H1 (cell line): Measurements from ENCODE around the gene SBF2. TPM values are rescaled to one million over a fixed set of nuclear protein-coding genes. Genes with fewer than 3 reads are reported as not detected.

Experiments
- FOSL1 ChIP-seq: IDR thresholded peaks from 2 replicates; pipeline ENCODE4 v1.6.1; 2011; ENCODE audit warnings: mild to moderate bottlenecking, low read depth, low read length, moderate library complexity; ENCODE audit not compliant: insufficient read depth
- SIX5 ChIP-seq: IDR thresholded peaks from 2 replicates; pipeline ENCODE4 v1.6.1; 2011; ENCODE audit warnings: mild to moderate bottlenecking, low read depth, low read length
- polyA plus RNA-seq, 7 experiments: library from polyadenylated mRNA; depleted of rRNA in 3 of 7; stranded (reverse) in 5 of 7; unstranded in 2 of 7; fragments of >200 nt in 5 of 7; fragments of 200-250 nt in 2 of 7; gene quantifications; 1 replicate in 5 of 7; 2 replicates in 1 of 7; 4 replicates in 1 of 7; pipeline versions ENCODE4 v1.2.1 to v1.2.3, GENCODE V29; 2011 to 2013; ENCODE audit warnings: missing spikeins in 2 of 7, mixed read lengths in 2 of 7
- total RNA-seq: library from RNA; stranded (reverse); fragmentation: NEBNext Ultra II Directional; extraction: Animal tissue kit (Norgen Biotek cat#: 25700); gene quantifications from 2 replicates; pipeline ENCODE4 v1.2.1, GENCODE V29; 2021

Gene SBF2
- total and polyA plus RNA-seq, 2 of the 8 experiments (the other 6 are each of a cell fraction or from before 2014, with no cell fraction given): 36.7 to 50.5 TPM

GRCh38 chr11:10236840-10237239 lies 57.2 kb downstream of the SBF2 start (continued):
- no peak for TF ChIP-seq FOSL1
- TF ChIP-seq SIX5: no peak
